Esophagus muscularis mucosa (tissue), 4 donors: ENCODE measurements around the gene CD46.

Source experiments
- EP300 ChIP-seq: sonication (generic); formaldehyde crosslinking; IDR thresholded peaks from one replicate; pipeline ENCODE4 v1.6.1; 2017; ENCODE audit warnings: antibody characterized with exemption
- POLR2AphosphoS5 ChIP-seq, 2 donors: sonication (generic); formaldehyde crosslinking; IDR thresholded peaks; one replicate each; pipeline ENCODE4 v1.6.1; 2017; ENCODE audit warnings: antibody characterized with exemption in 2 of 2
- TF ChIP-seq, protein P1 (sequence below), 3 experiments: fragments of 200-600 bp in 2 of 3; fragments of 450-650 bp in 1 of 3; sonication (generic) in 2 of 3; IDR thresholded peaks; one replicate each; pipeline ENCODE4 v1.5.1; 2017 to 2019; ENCODE audit warnings: antibody characterized with exemption in 3 of 3, mild to moderate bottlenecking in 2 of 3, moderate library complexity in 1 of 3

DNA sequence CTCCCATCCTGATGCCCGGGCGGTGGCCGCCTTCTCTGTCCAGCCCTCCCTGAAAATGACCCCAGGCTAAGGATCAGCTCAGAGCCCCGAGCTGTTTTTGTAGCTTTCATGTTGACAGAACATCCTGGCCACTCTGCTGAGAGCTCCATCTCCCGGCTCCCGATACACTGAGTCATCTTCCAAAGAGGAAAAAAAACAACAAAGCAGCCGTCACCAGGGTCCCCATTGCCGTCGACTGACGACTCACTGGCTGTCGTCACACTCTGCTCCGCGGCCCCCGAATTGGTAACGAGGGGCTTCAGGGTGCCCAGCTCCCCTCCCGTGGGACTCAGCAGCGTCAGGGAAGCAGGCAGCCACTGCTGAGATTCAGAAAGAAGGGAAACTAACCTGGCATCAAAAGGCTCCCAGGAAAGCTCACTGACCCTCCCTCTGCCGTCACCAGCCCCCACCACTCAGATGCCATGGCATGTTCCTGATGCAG is 67.2 kb downstream of the CD46 start:
- TF ChIP-seq POLR2AphosphoS5 (IDR thresholded peaks at IDR 0.05) (peak in 1 of 2 donors; percentile 14), EP300 (no peak)
- TF ChIP-seq, protein P1, sequence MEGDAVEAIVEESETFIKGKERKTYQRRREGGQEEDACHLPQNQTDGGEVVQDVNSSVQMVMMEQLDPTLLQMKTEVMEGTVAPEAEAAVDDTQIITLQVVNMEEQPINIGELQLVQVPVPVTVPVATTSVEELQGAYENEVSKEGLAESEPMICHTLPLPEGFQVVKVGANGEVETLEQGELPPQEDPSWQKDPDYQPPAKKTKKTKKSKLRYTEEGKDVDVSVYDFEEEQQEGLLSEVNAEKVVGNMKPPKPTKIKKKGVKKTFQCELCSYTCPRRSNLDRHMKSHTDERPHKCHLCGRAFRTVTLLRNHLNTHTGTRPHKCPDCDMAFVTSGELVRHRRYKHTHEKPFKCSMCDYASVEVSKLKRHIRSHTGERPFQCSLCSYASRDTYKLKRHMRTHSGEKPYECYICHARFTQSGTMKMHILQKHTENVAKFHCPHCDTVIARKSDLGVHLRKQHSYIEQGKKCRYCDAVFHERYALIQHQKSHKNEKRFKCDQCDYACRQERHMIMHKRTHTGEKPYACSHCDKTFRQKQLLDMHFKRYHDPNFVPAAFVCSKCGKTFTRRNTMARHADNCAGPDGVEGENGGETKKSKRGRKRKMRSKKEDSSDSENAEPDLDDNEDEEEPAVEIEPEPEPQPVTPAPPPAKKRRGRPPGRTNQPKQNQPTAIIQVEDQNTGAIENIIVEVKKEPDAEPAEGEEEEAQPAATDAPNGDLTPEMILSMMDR (IDR thresholded peaks at IDR 0.05) = no peak
